ENCODE data around the gene RAD52. TPM values are rescaled to one million over a fixed set of nuclear protein-coding genes. Genes with fewer than 3 reads are reported as not detected.

RAD52 gene
- total RNA-seq, 2 experiments from 2014 or later = 14.6 to 21.8 TPM

- Mint-ChIP-seq H3K27ac (no peak overlapping the region), H3K36me3 (no peaks in the 10 kb centered on the region), H3K9me3 (ENCODE audit: low read depth) (no peaks in the 10 kb centered on the region), H3K27me3 (no peaks in the 10 kb centered on the region), H3K4me1 (peaks cover 10% of the 10 kb centered on the region), H3K4me3 (no peak overlapping the region)
- DNase-seq (no peak), ATAC-seq (peak; percentile 36)
- CTCF ChIA-PET = interaction anchor here (0.9 kb wide), 1 partner anchor 11 kb away, joined by 3 read pairs; no protein-coding TSS in a partner anchor
Observed at GRCh38 chr12:981176-981828, 31.8 kb upstream of the RAD52 start.

GRCh38 chr12:979349-979748 lies 29.9 kb upstream of the RAD52 start:
- Mint-ChIP-seq H3K4me3 (no peak overlapping the region), H3K27me3 (no peaks in the 10 kb centered on the region), H3K27ac (no peak overlapping the region), H3K4me1 (peaks cover 10% of the 10 kb centered on the region), H3K36me3 (no peaks in the 10 kb centered on the region), H3K9me3 (ENCODE audit: low read depth) (no peaks in the 10 kb centered on the region)
- no peak for DNase-seq
- CTCF ChIA-PET = no interaction called here
- no peak for ATAC-seq

GRCh38 chr12:977156-977555 lies 27.7 kb upstream of the RAD52 start:
- DNase-seq (no peak), ATAC-seq (no peak)
- H3K36me3 Mint-ChIP-seq = no peaks in the 10 kb centered on the region
- no peak overlapping the region for H3K27ac Mint-ChIP-seq
- H3K27me3 Mint-ChIP-seq = no peaks in the 10 kb centered on the region
- CTCF ChIA-PET = no interaction called here
- H3K4me1 Mint-ChIP-seq = peaks cover 10% of the 10 kb centered on the region
- H3K4me3 Mint-ChIP-seq = no peak overlapping the region
- H3K9me3 Mint-ChIP-seq (ENCODE audit: low read depth) = no peaks in the 10 kb centered on the region

- H3K9me3 Mint-ChIP-seq (ENCODE audit: low read depth) = no peaks in the 10 kb centered on the region
- H3K4me1 Mint-ChIP-seq = peaks cover 10% of the 10 kb centered on the region
- no peak for ATAC-seq
- DNase-seq = no peak
- H3K36me3 Mint-ChIP-seq = no peaks in the 10 kb centered on the region
- H3K4me3 Mint-ChIP-seq = no peak overlapping the region
- CTCF ChIA-PET = no interaction called here
- H3K27ac Mint-ChIP-seq = no peak overlapping the region
- no peaks in the 10 kb centered on the region for H3K27me3 Mint-ChIP-seq
Observed at GRCh38 chr12:976644-977043, 27.1 kb upstream of the RAD52 start.

- H3K9me3 Mint-ChIP-seq (ENCODE audit: low read depth) = no peaks in the 10 kb centered on the region
- H3K4me3 Mint-ChIP-seq = no peak overlapping the region
- DNase-seq (no peak), ATAC-seq (no peak)
- H3K27me3 Mint-ChIP-seq = no peaks in the 10 kb centered on the region
- no peaks in the 10 kb centered on the region for H3K4me1 Mint-ChIP-seq
- H3K27ac Mint-ChIP-seq = no peak overlapping the region
- CTCF ChIA-PET = interaction anchor here (0.6 kb wide), 1 partner anchor 189 kb away, joined by 3 read pairs; no protein-coding TSS in a partner anchor
- no peaks in the 10 kb centered on the region for H3K36me3 Mint-ChIP-seq
Observed at GRCh38 chr12:974271-974862, 24.9 kb upstream of the RAD52 start.

GRCh38 chr12:971991-972390 lies 22.5 kb upstream of the RAD52 start:
- H3K9me3 Mint-ChIP-seq (ENCODE audit: low read depth) = no peaks in the 10 kb centered on the region
- no peak overlapping the region for H3K27ac Mint-ChIP-seq
- DNase-seq (no peak), ATAC-seq (no peak)
- H3K4me1 Mint-ChIP-seq = no peaks in the 10 kb centered on the region
- H3K36me3 Mint-ChIP-seq = no peaks in the 10 kb centered on the region
- H3K4me3 Mint-ChIP-seq = no peak overlapping the region
- peaks cover 8% of the 10 kb centered on the region for H3K27me3 Mint-ChIP-seq
- CTCF ChIA-PET = no interaction called here

GRCh38 chr12:969821-970220 lies 20.3 kb upstream of the RAD52 start:
- CTCF ChIA-PET = no interaction called here
- H3K27me3 Mint-ChIP-seq = peaks cover 8% of the 10 kb centered on the region
- ATAC-seq = no peak
- no peak for DNase-seq
- H3K9me3 Mint-ChIP-seq (ENCODE audit: low read depth) = no peaks in the 10 kb centered on the region
- no peak overlapping the region for H3K27ac Mint-ChIP-seq
- H3K4me1 Mint-ChIP-seq = no peaks in the 10 kb centered on the region
- H3K36me3 Mint-ChIP-seq = no peaks in the 10 kb centered on the region
- no peak overlapping the region for H3K4me3 Mint-ChIP-seq

GRCh38 chr12:968545-968944 lies 19.1 kb upstream of the RAD52 start:
- Mint-ChIP-seq H3K36me3 (no peaks in the 10 kb centered on the region), H3K27ac (no peak overlapping the region), H3K9me3 (ENCODE audit: low read depth) (no peaks in the 10 kb centered on the region), H3K4me3 (no peak overlapping the region), H3K27me3 (peaks cover 8% of the 10 kb centered on the region), H3K4me1 (no peaks in the 10 kb centered on the region)
- DNase-seq (no peak), ATAC-seq (no peak)
- CTCF ChIA-PET = interaction anchor here (0.5 kb wide), 1 partner anchor 131 kb away, joined by 3 read pairs; no protein-coding TSS in a partner anchor

- H3K27me3 Mint-ChIP-seq = peaks cover 8% of the 10 kb centered on the region
- H3K9me3 Mint-ChIP-seq (ENCODE audit: low read depth) = no peaks in the 10 kb centered on the region
- no peak for DNase-seq
- no peaks in the 10 kb centered on the region for H3K4me1 Mint-ChIP-seq
- ATAC-seq = no peak
- CTCF ChIA-PET = interaction anchor here (1.1 kb wide), 1 partner anchor 9 kb away, joined by 3 read pairs; no protein-coding TSS in a partner anchor
- H3K4me3 Mint-ChIP-seq = no peak overlapping the region
- H3K36me3 Mint-ChIP-seq = no peaks in the 10 kb centered on the region
- H3K27ac Mint-ChIP-seq = no peak overlapping the region
Observed at GRCh38 chr12:967641-968040, 18.1 kb upstream of the RAD52 start.

GRCh38 chr12:966724-967123 lies 17.2 kb upstream of the RAD52 start:
- H3K4me3 Mint-ChIP-seq = no peak overlapping the region
- H3K27me3 Mint-ChIP-seq = peaks cover 8% of the 10 kb centered on the region
- no peaks in the 10 kb centered on the region for H3K9me3 Mint-ChIP-seq (ENCODE audit: low read depth)
- H3K27ac Mint-ChIP-seq = no peak overlapping the region
- DNase-seq = no peak
- CTCF ChIA-PET = interaction anchor here (0.6 to 1.1 kb wide), 2 partner anchors 8 to 616 kb away, joined by 3 read pairs; no protein-coding TSS in a partner anchor
- no peak for ATAC-seq
- no peaks in the 10 kb centered on the region for H3K36me3 Mint-ChIP-seq
- peaks cover 4% of the 10 kb centered on the region for H3K4me1 Mint-ChIP-seq

GRCh38 chr12:958588-959123 lies 9.2 kb upstream of the RAD52 start:
- peaks cover 6% of the 10 kb centered on the region for H3K4me1 Mint-ChIP-seq
- no peak overlapping the region for H3K4me3 Mint-ChIP-seq
- no peaks in the 10 kb centered on the region for H3K9me3 Mint-ChIP-seq (ENCODE audit: low read depth)
- CTCF ChIA-PET = interaction anchor here (0.9 to 1.5 kb wide), 2 partner anchors 9 to 134 kb away, joined by 3 read pairs; no protein-coding TSS in a partner anchor
- DNase-seq (no peak), ATAC-seq (no peak)
- H3K36me3 Mint-ChIP-seq = no peaks in the 10 kb centered on the region
- H3K27me3 Mint-ChIP-seq = peaks cover 4% of the 10 kb centered on the region
- H3K27ac Mint-ChIP-seq = no peak overlapping the region

GRCh38 chr12:955939-956338 lies 6.4 kb upstream of the RAD52 start:
- no peaks in the 10 kb centered on the region for H3K9me3 Mint-ChIP-seq (ENCODE audit: low read depth)
- H3K27me3 Mint-ChIP-seq = peaks cover 4% of the 10 kb centered on the region
- DNase-seq = no peak
- H3K4me3 Mint-ChIP-seq = no peak overlapping the region
- no peaks in the 10 kb centered on the region for H3K36me3 Mint-ChIP-seq
- no peak overlapping the region for H3K27ac Mint-ChIP-seq
- CTCF ChIA-PET = interaction anchor here (1.2 kb wide), 1 partner anchor 137 kb away, joined by 4 read pairs; no protein-coding TSS in a partner anchor
- no peaks in the 10 kb centered on the region for H3K4me1 Mint-ChIP-seq
- no peak for ATAC-seq

- peaks cover 1% of the 10 kb centered on the region for H3K4me1 Mint-ChIP-seq
- CTCF ChIA-PET = no interaction called here
- no peaks in the 10 kb centered on the region for H3K36me3 Mint-ChIP-seq
- no peak overlapping the region for H3K4me3 Mint-ChIP-seq
- H3K27ac Mint-ChIP-seq = no peak overlapping the region
- H3K9me3 Mint-ChIP-seq (ENCODE audit: low read depth) = no peaks in the 10 kb centered on the region
- H3K27me3 Mint-ChIP-seq = peaks cover 4% of the 10 kb centered on the region
- ATAC-seq = no peak
- no peak for DNase-seq
Observed at GRCh38 chr12:954741-955140, 5.2 kb upstream of the RAD52 start.

GRCh38 chr12:953776-954175 lies 4.3 kb upstream of the RAD52 start:
- ATAC-seq (no peak), DNase-seq (no peak)
- no peak overlapping the region for H3K4me3 Mint-ChIP-seq
- CTCF ChIA-PET = interaction anchor here (1.0 to 1.5 kb wide), 2 partner anchors 15 to 197 kb away, joined by 3 read pairs; no protein-coding TSS in a partner anchor
- H3K9me3 Mint-ChIP-seq (ENCODE audit: low read depth) = no peaks in the 10 kb centered on the region
- peaks cover 3% of the 10 kb centered on the region for H3K36me3 Mint-ChIP-seq
- peaks cover 4% of the 10 kb centered on the region for H3K4me1 Mint-ChIP-seq
- H3K27me3 Mint-ChIP-seq = no peaks in the 10 kb centered on the region
- H3K27ac Mint-ChIP-seq = no peak overlapping the region
